ENCODE data around the gene CDC27. TPM values are rescaled to one million over a fixed set of nuclear protein-coding genes. Genes with fewer than 3 reads are reported as not detected.
"Not testable (repeated sequence)": the region's sequence is repeated elsewhere in the genome, so short reads cannot be mapped to it uniquely, and the experiment has no call there.

Gene CDC27
- polyA plus RNA-seq, 1 donor (not counting 4 experiments of a cell fraction or from before 2014, with no cell fraction given): 95.6 TPM

DNA sequence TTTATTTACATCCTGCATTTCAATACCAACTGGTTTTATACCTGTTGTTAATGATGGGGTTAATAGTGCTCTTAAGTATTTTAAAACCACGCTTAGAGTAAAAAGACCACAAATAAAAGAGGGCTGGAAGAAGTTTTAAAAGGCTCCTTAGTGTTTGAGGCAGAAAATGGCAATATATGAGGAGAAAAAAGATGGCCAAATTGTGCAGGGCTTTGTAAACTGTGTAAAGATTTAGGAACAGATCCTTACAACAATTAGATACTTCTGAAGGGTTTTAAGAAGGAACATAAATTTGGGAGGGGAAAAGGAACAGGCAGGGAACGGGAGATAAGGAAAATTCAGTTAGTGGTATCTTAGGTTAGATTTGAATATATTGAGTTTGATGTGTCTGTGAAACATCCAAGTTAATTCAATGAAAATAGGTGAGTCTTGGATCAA, 12.7 kb downstream of the CDC27 start:
- no peak overlapping the region for H2AFZ ChIP-seq (ENCODE audit: control insufficient read depth, low read length)
- TF ChIP-seq EZH2 (IDR thresholded peaks at IDR 0.05; ENCODE audit: low read length): no peak
- TF ChIP-seq, protein P1, sequence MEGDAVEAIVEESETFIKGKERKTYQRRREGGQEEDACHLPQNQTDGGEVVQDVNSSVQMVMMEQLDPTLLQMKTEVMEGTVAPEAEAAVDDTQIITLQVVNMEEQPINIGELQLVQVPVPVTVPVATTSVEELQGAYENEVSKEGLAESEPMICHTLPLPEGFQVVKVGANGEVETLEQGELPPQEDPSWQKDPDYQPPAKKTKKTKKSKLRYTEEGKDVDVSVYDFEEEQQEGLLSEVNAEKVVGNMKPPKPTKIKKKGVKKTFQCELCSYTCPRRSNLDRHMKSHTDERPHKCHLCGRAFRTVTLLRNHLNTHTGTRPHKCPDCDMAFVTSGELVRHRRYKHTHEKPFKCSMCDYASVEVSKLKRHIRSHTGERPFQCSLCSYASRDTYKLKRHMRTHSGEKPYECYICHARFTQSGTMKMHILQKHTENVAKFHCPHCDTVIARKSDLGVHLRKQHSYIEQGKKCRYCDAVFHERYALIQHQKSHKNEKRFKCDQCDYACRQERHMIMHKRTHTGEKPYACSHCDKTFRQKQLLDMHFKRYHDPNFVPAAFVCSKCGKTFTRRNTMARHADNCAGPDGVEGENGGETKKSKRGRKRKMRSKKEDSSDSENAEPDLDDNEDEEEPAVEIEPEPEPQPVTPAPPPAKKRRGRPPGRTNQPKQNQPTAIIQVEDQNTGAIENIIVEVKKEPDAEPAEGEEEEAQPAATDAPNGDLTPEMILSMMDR (optimal IDR thresholded peaks at IDR 0.05 in 1 of 3, IDR thresholded peaks at IDR 0.05 in 1 of 3, conservative IDR thresholded peaks at IDR 0.05 in 1 of 3; ENCODE audit: extremely low read depth in 1 of 3, insufficient read depth in 2 of 3, low read length in 3 of 3): no peak
- dilution Hi-C loops (cut with MboI; ENCODE audit: extremely low pct_ligation_motif_present, low sequenced_read_pairs): no loop called here
- H3K4me1 ChIP-seq (ENCODE audit: control insufficient read depth, extremely low read depth, insufficient read depth, low read length): no peaks in the 10 kb centered on the region
- no peak for DNase-seq (ENCODE audit: low read depth, low spot score)
- no peak overlapping the region for H3K4me3 ChIP-seq (ENCODE audit: control insufficient read depth in 2 of 3, extremely low read depth in 1 of 3, insufficient read depth in 2 of 3, low read depth in 1 of 3, low read length in 3 of 3)
- no peak for FAIRE-seq
- H4K20me1 ChIP-seq (ENCODE audit: control insufficient read depth, extremely low read depth, insufficient read depth, low read length): peaks cover 1% of the 10 kb centered on the region
- H3K9me1 ChIP-seq (ENCODE audit: control insufficient read depth, extremely low read depth, insufficient read depth, low read length): no peaks in the 10 kb centered on the region
- H3K36me3 ChIP-seq (ENCODE audit: control insufficient read depth in 2 of 2, extremely low read depth in 1 of 2, insufficient read depth in 2 of 2, low read length in 2 of 2): peaks cover 7 to 29% of the 10 kb centered on the region in 2 experiments
- no peak overlapping the region for H3K4me2 ChIP-seq (ENCODE audit: control insufficient read depth, extremely low read depth, insufficient read depth, low read depth, low read length)
- H3K27me3 ChIP-seq (ENCODE audit: control insufficient read depth, extremely low read depth, insufficient read depth, low read length): no peaks in the 10 kb centered on the region
- H3K79me2 ChIP-seq (ENCODE audit: control insufficient read depth, insufficient read depth, low read length): peaks cover 89% of the 10 kb centered on the region
- no peak overlapping the region for H3K9ac ChIP-seq (ENCODE audit: control insufficient read depth, extremely low read depth, insufficient read depth, low read length)
- H3K9me3 ChIP-seq (ENCODE audit: control insufficient read depth, low read depth, low read length): no peaks in the 10 kb centered on the region
- H3K27ac ChIP-seq (ENCODE audit: control insufficient read depth, insufficient read depth, low read length): no peak overlapping the region

DNA sequence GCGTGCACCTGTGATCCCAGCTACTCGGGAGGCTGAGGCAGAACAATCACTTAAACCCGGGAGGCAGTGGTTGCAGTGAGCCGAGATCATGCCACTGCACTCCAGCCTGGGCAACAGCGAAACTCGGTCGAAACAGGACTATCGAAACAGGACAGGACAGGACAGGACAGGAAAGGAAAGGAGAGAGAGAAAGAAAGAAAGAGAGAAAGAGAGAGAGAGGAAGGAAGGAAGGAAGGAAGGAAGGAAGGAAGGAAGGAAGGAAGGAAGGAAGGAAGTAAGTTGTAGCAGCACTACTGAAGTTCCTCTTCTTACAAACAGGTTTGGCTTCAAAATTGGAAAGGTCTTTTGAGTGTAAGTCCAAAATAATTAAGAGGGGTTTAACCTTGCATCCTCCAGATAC, 14.3 kb downstream of the CDC27 start:
- Histone ChIP-seq H3K79me2 (ENCODE audit: control insufficient read depth, insufficient read depth, low read length) (peaks cover 86% of the 10 kb centered on the region), H3K36me3 (ENCODE audit: control insufficient read depth in 2 of 2, extremely low read depth in 1 of 2, insufficient read depth in 2 of 2, low read length in 2 of 2) (peaks cover 6 to 21% of the 10 kb centered on the region in 2 experiments)
- dilution Hi-C loops (cut with MboI; ENCODE audit: extremely low pct_ligation_motif_present, low sequenced_read_pairs); H3K9ac ChIP-seq (ENCODE audit: control insufficient read depth, extremely low read depth, insufficient read depth, low read length); H4K20me1 ChIP-seq (ENCODE audit: control insufficient read depth, extremely low read depth, insufficient read depth, low read length); DNase-seq (ENCODE audit: low read depth, low spot score); H3K4me3 ChIP-seq (ENCODE audit: control insufficient read depth in 2 of 3, extremely low read depth in 1 of 3, insufficient read depth in 2 of 3, low read depth in 1 of 3, low read length in 3 of 3); H3K9me1 ChIP-seq (ENCODE audit: control insufficient read depth, extremely low read depth, insufficient read depth, low read length); H3K4me1 ChIP-seq (ENCODE audit: control insufficient read depth, extremely low read depth, insufficient read depth, low read length); H3K4me2 ChIP-seq (ENCODE audit: control insufficient read depth, extremely low read depth, insufficient read depth, low read depth, low read length); H3K9me3 ChIP-seq (ENCODE audit: control insufficient read depth, low read depth, low read length); H3K27me3 ChIP-seq (ENCODE audit: control insufficient read depth, extremely low read depth, insufficient read depth, low read length); FAIRE-seq; H3K27ac ChIP-seq (ENCODE audit: control insufficient read depth, insufficient read depth, low read length); H2AFZ ChIP-seq (ENCODE audit: control insufficient read depth, low read length): not testable (repeated sequence)

Measured in keratinocyte (primary cell).